ENCODE data around the gene RRBP1. TPM values are rescaled to one million over a fixed set of nuclear protein-coding genes. Genes with fewer than 3 reads are reported as not detected.

RRBP1 gene
- total RNA-seq, 1 donor from 2014 or later = 101 TPM

- no peaks in the 10 kb centered on the region for H3K9me3 ChIP-seq
- intact Hi-C loops (cut with DNase I) = loop anchor here (1.0 to 5.0 kb wide), 3 partner anchors 80 to 280 kb away; no protein-coding TSS in a partner anchor
- H3K36me3 ChIP-seq = peaks cover 50 to 66% of the 10 kb centered on the region in 2 donors
- H3K27me3 ChIP-seq = no peaks in the 10 kb centered on the region
- TF ChIP-seq CTCF (IDR thresholded peaks at IDR 0.05) = peak; percentile 78 to 90 (median 80)
- peaks cover 12 to 38% of the 10 kb centered on the region in 2 donors for H3K4me1 ChIP-seq
- H3K4me3 ChIP-seq = no peak overlapping the region
- DNase-seq (ENCODE audit: low spot score in 2 of 2) = peak in 1 of 2 donors; percentile 84
- peak overlapping the region; percentile 25 to 93 for H3K27ac ChIP-seq
These were observed 64.7 kb downstream of the RRBP1 start for GRCh38 chr20:17617212-17617867.

GRCh38 chr20:17616480-17617211 is 65.4 kb downstream of the RRBP1 start:
- Histone ChIP-seq H3K4me3 (no peak overlapping the region), H3K27ac (peak overlapping the region; percentile 84 to 93), H3K9me3 (no peaks in the 10 kb centered on the region), H3K36me3 (peaks cover 43 to 59% of the 10 kb centered on the region in 2 donors), H3K27me3 (no peaks in the 10 kb centered on the region), H3K4me1 (peaks cover 14 to 45% of the 10 kb centered on the region in 2 donors)
- no peak for TF ChIP-seq CTCF (IDR thresholded peaks at IDR 0.05)
- DNase-seq (ENCODE audit: low spot score in 2 of 2) = peak in 1 of 2 donors; percentile 64
- intact Hi-C loops (cut with DNase I) = loop anchor here (1.0 to 5.0 kb wide), 3 partner anchors 79 to 281 kb away; no protein-coding TSS in a partner anchor

GRCh38 chr20:17615645-17616479 is 66.2 kb downstream of the RRBP1 start:
- peak in 1 of 2 donors; percentile 66 for DNase-seq (ENCODE audit: low spot score in 2 of 2)
- intact Hi-C loops (cut with DNase I) = loop anchor here (5.0 kb wide), 1 partner anchor 281 kb away; no protein-coding TSS in a partner anchor
- H3K27ac ChIP-seq = peak overlapping the region; percentile 84 to 93
- H3K27me3 ChIP-seq = no peaks in the 10 kb centered on the region
- H3K9me3 ChIP-seq = no peaks in the 10 kb centered on the region
- no peak overlapping the region for H3K4me3 ChIP-seq
- peaks cover 39 to 52% of the 10 kb centered on the region in 2 donors for H3K36me3 ChIP-seq
- peaks cover 22 to 53% of the 10 kb centered on the region in 2 donors for H3K4me1 ChIP-seq
- no peak for TF ChIP-seq CTCF (IDR thresholded peaks at IDR 0.05)

- peak in 1 of 2 donors; percentile 70 for DNase-seq (ENCODE audit: low spot score in 2 of 2)
- Histone ChIP-seq H3K27me3 (no peaks in the 10 kb centered on the region), H3K4me1 (peaks cover 31 to 61% of the 10 kb centered on the region in 2 donors), H3K36me3 (peaks cover 39 to 51% of the 10 kb centered on the region in 2 donors), H3K9me3 (no peaks in the 10 kb centered on the region), H3K27ac (peak overlapping the region; percentile 84 to 93), H3K4me3 (peak overlapping the region in 1 of 2 donors; percentile 43)
- intact Hi-C loops (cut with DNase I) = loop anchor here (5.0 kb wide), 1 partner anchor 282 kb away; no protein-coding TSS in a partner anchor
- TF ChIP-seq CTCF (IDR thresholded peaks at IDR 0.05) = no peak
These were observed 67.0 kb downstream of the RRBP1 start for GRCh38 chr20:17614812-17615644.
